HG03135 (cell line): ENCODE measurements around the gene SPINT2.

Source experiments
- ATAC-seq: cut with Tn5 transposase; IDR thresholded peaks from one replicate; pipeline ENCODE4 v1.9.1; 2021; ENCODE audit warnings: mild to moderate bottlenecking, moderate library complexity; ENCODE audit not compliant: unreplicated experiment

Gene SPINT2

GRCh38 chr19:38266981-38267597, 2.7 kb downstream of the SPINT2 start:
- no peak for ATAC-seq

GRCh38 chr19:38267761-38268483, 3.5 kb downstream of the SPINT2 start:
- no peak for ATAC-seq

- no peak for ATAC-seq
Observed at GRCh38 chr19:38268539-38268938, 4.2 kb downstream of the SPINT2 start.

GRCh38 chr19:38270587-38271167, 6.3 kb downstream of the SPINT2 start:
- ATAC-seq, result no peak

GRCh38 chr19:38273499-38273898, 9.1 kb downstream of the SPINT2 start:
- no peak for ATAC-seq

GRCh38 chr19:38274739-38275138, 10.4 kb downstream of the SPINT2 start:
- ATAC-seq, result no peak

- no peak for ATAC-seq
Observed at GRCh38 chr19:38276942-38277517, 12.7 kb downstream of the SPINT2 start.

- ATAC-seq, result no peak
Observed at GRCh38 chr19:38277549-38277948, 13.2 kb downstream of the SPINT2 start.

- ATAC-seq, result no peak
Observed at GRCh38 chr19:38277969-38278680, 13.8 kb downstream of the SPINT2 start.

GRCh38 chr19:38278751-38279150, 14.4 kb downstream of the SPINT2 start:
- ATAC-seq, result no peak

- no peak for ATAC-seq
Observed at GRCh38 chr19:38280030-38280921, 15.9 kb downstream of the SPINT2 start.

- ATAC-seq, result no peak
Observed at GRCh38 chr19:38281811-38282566, 17.6 kb downstream of the SPINT2 start.

- ATAC-seq, result no peak
Observed at GRCh38 chr19:38283271-38283670, 18.9 kb downstream of the SPINT2 start.

- ATAC-seq, result no peak
Observed at GRCh38 chr19:38284422-38284821, 20.0 kb downstream of the SPINT2 start.

GRCh38 chr19:38285567-38285966, 21.2 kb downstream of the SPINT2 start:
- ATAC-seq, result no peak

- no peak for ATAC-seq
Observed at GRCh38 chr19:38287604-38288003, 23.2 kb downstream of the SPINT2 start.

GRCh38 chr19:38288123-38288855, 23.9 kb downstream of the SPINT2 start:
- no peak for ATAC-seq

- ATAC-seq, result no peak
Observed at GRCh38 chr19:38289955-38290354, 25.6 kb downstream of the SPINT2 start.

GRCh38 chr19:38290631-38291147, 26.3 kb downstream of the SPINT2 start:
- no peak for ATAC-seq
